ENCODE data around the gene GPC5. TPM values are rescaled to one million over a fixed set of nuclear protein-coding genes. Genes with fewer than 3 reads are reported as not detected.

Gene GPC5
- total and polyA plus RNA-seq, 7 experiments from 2014 or later, result 0.10 to 0.38 TPM; not detected in 5

DNA sequence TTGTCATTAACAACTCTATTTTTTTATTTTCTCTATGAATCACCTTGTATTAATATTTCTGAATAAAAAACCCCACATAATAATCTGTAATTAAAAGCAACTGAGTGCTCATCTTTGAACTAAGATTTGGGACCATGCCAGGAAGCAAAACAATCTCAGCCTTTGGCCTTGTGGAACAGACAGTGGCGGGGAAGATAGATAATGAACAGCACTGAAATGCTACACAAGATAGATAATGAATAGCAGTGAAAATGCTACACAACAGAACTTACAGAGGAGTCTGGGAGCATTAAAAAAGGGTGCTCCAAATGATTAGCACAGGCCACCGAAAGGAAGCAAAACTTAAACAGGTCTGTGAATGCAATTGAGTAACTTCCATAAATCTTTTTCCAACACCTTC is 134.9 kb downstream of the GPC5 start:
- Mint-ChIP-seq H3K27ac (no peak overlapping the region), H3K4me3 (no peak overlapping the region), H3K9me3 (peaks cover 0 to 7% (median 0%) of the 10 kb centered on the region in 11 donors), H3K36me3 (peaks cover 0 to 3% (median 0%) of the 10 kb centered on the region in 5 donors), H3K27me3 (peaks cover 0 to 18% (median 6%) of the 10 kb centered on the region in 5 donors), H3K4me1 (no peaks in the 10 kb centered on the region)
- no peak for ATAC-seq
- CTCF ChIA-PET, result no interaction called here
- H3K4me1 ChIP-seq (ENCODE audit: control insufficient read depth in 2 of 2, insufficient read depth in 2 of 2, low read length in 2 of 2), result no peaks in the 10 kb centered on the region
- H3K27me3 ChIP-seq (ENCODE audit: control insufficient read depth in 2 of 2, insufficient read depth in 2 of 2, low read length in 2 of 2), result no peaks in the 10 kb centered on the region
- no peaks in the 10 kb centered on the region for H3K9me3 ChIP-seq (ENCODE audit: control insufficient read depth in 2 of 3, low read length in 3 of 3)
- H3K4me3 ChIP-seq (ENCODE audit: low read length), result no peak overlapping the region
- no peak for DNase-seq
- intact Hi-C loops (cut with micrococcal nuclease), result no loop called here
- no peak overlapping the region for H3K27ac ChIP-seq (ENCODE audit: low read depth, low read length)
- POLR2A ChIA-PET, result no interaction called here
- H3K36me3 ChIP-seq (ENCODE audit: control insufficient read depth in 2 of 3, insufficient read depth in 3 of 3, low read length in 3 of 3), result no peaks in the 10 kb centered on the region

DNA sequence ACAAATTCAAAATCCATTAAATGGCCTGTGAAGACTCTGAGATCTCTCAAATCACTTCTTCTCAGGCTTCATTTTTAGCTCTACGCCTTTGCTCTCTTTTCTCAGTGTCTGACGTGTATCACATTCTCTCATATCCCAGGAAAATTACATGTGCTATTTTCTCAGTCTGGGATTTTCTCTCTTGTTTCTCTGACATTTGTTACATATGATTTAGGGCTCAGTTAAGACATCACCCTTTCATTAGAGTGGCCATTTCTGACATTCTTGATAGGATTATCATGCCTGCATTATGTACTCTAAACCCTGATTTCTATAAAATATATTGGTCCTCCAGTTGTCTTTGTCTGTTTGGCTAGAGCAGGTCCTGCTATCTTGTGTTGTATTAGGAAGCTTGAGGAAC is 136.6 kb downstream of the GPC5 start:
- H3K4me1 Mint-ChIP-seq, result no peaks in the 10 kb centered on the region
- peaks cover 0 to 15% (median 6%) of the 10 kb centered on the region in 5 donors for H3K27me3 Mint-ChIP-seq
- H3K27ac ChIP-seq (ENCODE audit: low read depth, low read length), result no peak overlapping the region
- no peak overlapping the region for H3K4me3 Mint-ChIP-seq
- H3K36me3 ChIP-seq (ENCODE audit: control insufficient read depth in 2 of 3, insufficient read depth in 3 of 3, low read length in 3 of 3), result no peaks in the 10 kb centered on the region
- no peak overlapping the region for H3K4me3 ChIP-seq (ENCODE audit: low read length)
- H3K9me3 Mint-ChIP-seq, result peaks cover 0 to 4% (median 0%) of the 10 kb centered on the region in 11 donors
- ChIA-PET CTCF (no interaction called here), POLR2A (no interaction called here)
- DNase-seq, result no peak
- H3K9me3 ChIP-seq (ENCODE audit: control insufficient read depth in 2 of 3, low read length in 3 of 3), result no peaks in the 10 kb centered on the region
- ATAC-seq, result no peak
- no peaks in the 10 kb centered on the region for H3K27me3 ChIP-seq (ENCODE audit: control insufficient read depth in 2 of 2, insufficient read depth in 2 of 2, low read length in 2 of 2)
- no peak overlapping the region for H3K27ac Mint-ChIP-seq
- intact Hi-C loops (cut with micrococcal nuclease), result no loop called here
- no peaks in the 10 kb centered on the region for H3K36me3 Mint-ChIP-seq
- H3K4me1 ChIP-seq (ENCODE audit: control insufficient read depth in 2 of 2, insufficient read depth in 2 of 2, low read length in 2 of 2), result no peaks in the 10 kb centered on the region

DNA sequence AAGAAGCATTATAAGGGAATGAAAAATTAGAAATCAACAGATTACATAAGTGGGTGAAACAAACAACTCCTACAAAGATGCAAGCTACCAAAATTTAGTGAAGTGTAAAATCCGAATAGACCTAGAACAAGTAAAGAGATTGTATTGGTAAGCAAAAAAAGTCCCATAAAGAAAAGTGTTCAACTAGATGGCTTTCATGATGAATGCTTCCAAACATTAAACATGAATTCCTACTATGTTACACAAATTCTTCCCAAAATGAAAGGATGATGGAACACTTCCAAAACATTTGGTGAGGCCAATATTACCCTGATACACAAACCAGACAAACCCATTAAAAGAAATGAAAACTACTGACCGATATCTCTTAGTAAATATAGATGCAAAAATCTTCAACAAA is 139.0 kb downstream of the GPC5 start:
- ATAC-seq, result no peak
- intact Hi-C loops (cut with micrococcal nuclease), result no loop called here
- H3K4me1 Mint-ChIP-seq, result no peaks in the 10 kb centered on the region
- Histone ChIP-seq H3K36me3 (ENCODE audit: control insufficient read depth in 2 of 3, insufficient read depth in 3 of 3, low read length in 3 of 3) (no peaks in the 10 kb centered on the region), H3K4me1 (ENCODE audit: control insufficient read depth in 2 of 2, insufficient read depth in 2 of 2, low read length in 2 of 2) (no peaks in the 10 kb centered on the region), H3K27me3 (ENCODE audit: control insufficient read depth in 2 of 2, insufficient read depth in 2 of 2, low read length in 2 of 2) (no peaks in the 10 kb centered on the region), H3K4me3 (ENCODE audit: low read length) (no peak overlapping the region), H3K9me3 (ENCODE audit: control insufficient read depth in 2 of 3, low read length in 3 of 3) (no peaks in the 10 kb centered on the region), H3K27ac (ENCODE audit: low read depth, low read length) (no peak overlapping the region)
- H3K9me3 Mint-ChIP-seq, result peaks cover 0 to 4% (median 0%) of the 10 kb centered on the region in 11 donors
- no peak overlapping the region for H3K4me3 Mint-ChIP-seq
- POLR2A ChIA-PET, result no interaction called here
- no peaks in the 10 kb centered on the region for H3K36me3 Mint-ChIP-seq
- no peak overlapping the region for H3K27ac Mint-ChIP-seq
- CTCF ChIA-PET, result no interaction called here
- DNase-seq, result no peak
- peaks cover 0 to 15% (median 3%) of the 10 kb centered on the region in 5 donors for H3K27me3 Mint-ChIP-seq

DNA sequence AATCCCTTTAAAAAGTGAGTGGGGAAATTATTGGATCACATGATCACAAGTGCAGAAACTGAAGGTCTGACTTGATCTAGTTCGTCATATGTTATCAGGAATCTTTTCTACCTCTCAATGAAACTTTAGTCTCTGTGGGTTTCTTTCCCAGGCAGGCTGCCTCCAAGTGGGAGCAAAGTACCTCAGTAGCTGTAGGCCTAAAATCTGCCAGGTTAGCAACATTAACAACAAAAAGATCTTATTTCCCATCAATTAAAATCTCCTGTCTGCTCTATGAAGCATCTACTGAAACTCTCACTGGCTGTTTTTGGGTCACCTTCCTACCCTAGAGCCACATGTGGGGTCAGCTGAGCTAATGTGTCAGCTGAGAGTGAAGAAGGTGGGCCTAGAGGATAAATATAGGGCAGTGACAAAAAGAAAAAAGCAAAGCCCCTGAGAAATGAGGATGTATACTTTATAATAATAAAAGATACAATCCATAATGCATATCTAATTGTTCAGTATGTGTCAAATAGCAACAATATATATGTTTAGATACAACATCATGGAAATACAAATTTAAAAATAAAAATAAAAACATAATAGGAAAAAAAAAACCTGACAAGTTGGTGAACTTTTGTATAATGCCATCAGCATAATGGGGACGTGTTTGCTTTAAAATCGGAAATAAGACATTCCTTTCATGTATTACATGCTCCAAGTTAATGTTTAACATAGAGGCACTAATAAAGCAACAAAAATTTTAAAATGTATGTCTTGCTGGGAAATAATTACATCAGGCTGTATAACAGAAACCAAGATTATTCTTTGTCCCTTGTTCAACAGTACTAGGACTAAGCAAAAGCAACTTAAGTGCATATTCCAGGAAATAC is 141.1 kb downstream of the GPC5 start:
- ChIA-PET POLR2A (no interaction called here), CTCF (no interaction called here)
- no peak for DNase-seq
- H3K36me3 Mint-ChIP-seq, result no peaks in the 10 kb centered on the region
- peaks cover 0 to 4% (median 0%) of the 10 kb centered on the region in 11 donors for H3K9me3 Mint-ChIP-seq
- no peak for ATAC-seq
- Histone ChIP-seq H3K27me3 (ENCODE audit: control insufficient read depth in 2 of 2, insufficient read depth in 2 of 2, low read length in 2 of 2) (no peaks in the 10 kb centered on the region), H3K9me3 (ENCODE audit: control insufficient read depth in 2 of 3, low read length in 3 of 3) (no peaks in the 10 kb centered on the region), H3K27ac (ENCODE audit: low read depth, low read length) (no peak overlapping the region), H3K4me1 (ENCODE audit: control insufficient read depth in 2 of 2, insufficient read depth in 2 of 2, low read length in 2 of 2) (no peaks in the 10 kb centered on the region), H3K36me3 (ENCODE audit: control insufficient read depth in 2 of 3, insufficient read depth in 3 of 3, low read length in 3 of 3) (no peaks in the 10 kb centered on the region), H3K4me3 (ENCODE audit: low read length) (no peak overlapping the region)
- H3K4me3 Mint-ChIP-seq, result no peak overlapping the region
- H3K27ac Mint-ChIP-seq, result no peak overlapping the region
- intact Hi-C loops (cut with micrococcal nuclease), result no loop called here
- peaks cover 0 to 9% (median 0%) of the 10 kb centered on the region in 5 donors for H3K27me3 Mint-ChIP-seq
- H3K4me1 Mint-ChIP-seq, result no peaks in the 10 kb centered on the region

DNA sequence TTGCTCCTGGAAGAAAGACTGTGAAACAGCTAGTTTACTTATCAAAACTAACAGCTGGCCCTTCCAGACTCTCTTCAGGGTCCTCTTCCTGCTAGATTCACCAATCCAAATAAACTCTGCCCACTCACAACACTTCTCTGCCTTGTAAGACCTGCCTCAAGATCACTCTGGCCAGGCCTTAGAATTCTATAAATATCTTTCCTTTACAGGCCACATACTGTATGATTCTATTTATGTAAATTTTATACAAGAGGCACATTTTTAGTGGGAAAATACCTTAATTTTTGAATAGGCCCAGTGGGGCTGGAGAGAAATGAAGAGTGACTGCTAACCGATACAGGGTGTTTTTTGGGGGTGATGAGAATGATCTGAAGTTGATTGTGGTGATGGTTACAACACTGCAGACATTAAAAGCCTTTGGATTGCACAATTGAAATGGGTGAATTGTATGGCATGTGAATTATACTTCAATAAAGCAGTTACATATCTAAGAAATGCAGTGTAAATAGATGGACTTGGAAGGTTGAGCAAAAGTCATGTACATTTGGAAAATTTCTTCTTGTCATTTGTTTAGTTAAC is 141.8 kb downstream of the GPC5 start:
- no peak for ATAC-seq
- Mint-ChIP-seq H3K4me3 (no peak overlapping the region), H3K9me3 (no peaks in the 10 kb centered on the region), H3K27ac (no peak overlapping the region), H3K36me3 (no peaks in the 10 kb centered on the region), H3K27me3 (peaks cover 0 to 2% (median 0%) of the 10 kb centered on the region in 5 donors), H3K4me1 (no peaks in the 10 kb centered on the region)
- CTCF ChIA-PET, result no interaction called here
- no peaks in the 10 kb centered on the region for H3K9me3 ChIP-seq (ENCODE audit: control insufficient read depth in 2 of 3, low read length in 3 of 3)
- POLR2A ChIA-PET, result no interaction called here
- DNase-seq, result no peak
- H3K4me3 ChIP-seq (ENCODE audit: low read length), result no peak overlapping the region
- no peaks in the 10 kb centered on the region for H3K4me1 ChIP-seq (ENCODE audit: control insufficient read depth in 2 of 2, insufficient read depth in 2 of 2, low read length in 2 of 2)
- no peak overlapping the region for H3K27ac ChIP-seq (ENCODE audit: low read depth, low read length)
- H3K27me3 ChIP-seq (ENCODE audit: control insufficient read depth in 2 of 2, insufficient read depth in 2 of 2, low read length in 2 of 2), result no peaks in the 10 kb centered on the region
- intact Hi-C loops (cut with micrococcal nuclease), result no loop called here
- H3K36me3 ChIP-seq (ENCODE audit: control insufficient read depth in 2 of 3, insufficient read depth in 3 of 3, low read length in 3 of 3), result no peaks in the 10 kb centered on the region

DNA sequence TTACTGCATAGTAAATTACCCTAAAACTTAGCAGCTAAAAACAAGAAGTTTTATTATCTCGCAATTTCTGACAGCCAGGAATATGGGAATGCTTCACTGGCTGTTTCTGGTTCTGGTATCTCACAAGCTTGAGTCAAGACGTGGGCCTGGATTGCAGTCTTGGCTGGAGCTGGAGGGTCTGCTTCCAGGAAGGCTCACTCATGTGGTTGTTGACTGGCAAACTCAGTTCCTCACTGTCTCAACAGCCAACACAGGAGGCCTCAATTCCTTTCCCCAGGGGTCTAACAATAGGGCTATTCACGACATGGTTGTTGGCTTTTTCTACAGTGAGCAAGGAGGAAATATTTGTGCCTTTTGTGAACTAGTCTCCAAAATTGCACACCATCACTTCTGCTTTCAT is 146.3 kb downstream of the GPC5 start:
- Mint-ChIP-seq H3K4me3 (no peak overlapping the region), H3K27ac (no peak overlapping the region), H3K9me3 (peaks cover 0 to 8% (median 0%) of the 10 kb centered on the region in 11 donors), H3K27me3 (peaks cover 0 to 7% (median 0%) of the 10 kb centered on the region in 5 donors), H3K36me3 (no peaks in the 10 kb centered on the region), H3K4me1 (no peaks in the 10 kb centered on the region)
- Histone ChIP-seq H3K27me3 (ENCODE audit: control insufficient read depth in 2 of 2, insufficient read depth in 2 of 2, low read length in 2 of 2) (no peaks in the 10 kb centered on the region), H3K4me3 (ENCODE audit: low read length) (no peak overlapping the region), H3K36me3 (ENCODE audit: control insufficient read depth in 2 of 3, insufficient read depth in 3 of 3, low read length in 3 of 3) (no peaks in the 10 kb centered on the region), H3K9me3 (ENCODE audit: control insufficient read depth in 2 of 3, low read length in 3 of 3) (no peaks in the 10 kb centered on the region), H3K27ac (ENCODE audit: low read depth, low read length) (no peak overlapping the region), H3K4me1 (ENCODE audit: control insufficient read depth in 2 of 2, insufficient read depth in 2 of 2, low read length in 2 of 2) (no peaks in the 10 kb centered on the region)
- no peak for ATAC-seq
- ChIA-PET CTCF (no interaction called here), POLR2A (no interaction called here)
- DNase-seq, result no peak
- intact Hi-C loops (cut with micrococcal nuclease), result no loop called here

DNA sequence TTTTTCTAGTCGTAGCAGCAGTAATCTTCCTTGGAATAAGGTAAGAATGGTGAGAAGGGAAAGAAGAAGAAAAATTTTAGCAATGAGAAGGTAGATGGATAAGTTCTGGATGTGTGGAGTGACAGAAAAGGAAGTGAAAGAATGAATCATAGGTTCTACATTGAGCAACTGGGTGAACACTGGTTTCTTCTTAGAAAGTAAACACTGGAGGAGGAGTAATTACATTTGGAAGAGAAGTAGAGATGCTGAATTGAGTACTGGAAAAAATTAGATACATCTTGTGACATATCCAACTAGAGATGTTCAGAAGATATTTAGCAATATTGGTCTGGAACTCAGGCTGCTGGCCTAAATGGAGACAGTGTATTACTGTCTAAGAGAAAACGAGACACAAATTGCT is 148.5 kb downstream of the GPC5 start:
- H3K9me3 Mint-ChIP-seq, result peaks cover 0 to 18% (median 6%) of the 10 kb centered on the region in 11 donors
- no peaks in the 10 kb centered on the region for H3K36me3 Mint-ChIP-seq
- no peaks in the 10 kb centered on the region for H3K9me3 ChIP-seq (ENCODE audit: control insufficient read depth in 2 of 3, low read length in 3 of 3)
- no peak for ATAC-seq
- intact Hi-C loops (cut with micrococcal nuclease), result no loop called here
- no peak overlapping the region for H3K27ac Mint-ChIP-seq
- H3K4me1 Mint-ChIP-seq, result no peaks in the 10 kb centered on the region
- CTCF ChIA-PET, result no interaction called here
- no peaks in the 10 kb centered on the region for H3K4me1 ChIP-seq (ENCODE audit: control insufficient read depth in 2 of 2, insufficient read depth in 2 of 2, low read length in 2 of 2)
- no peak overlapping the region for H3K27ac ChIP-seq (ENCODE audit: low read depth, low read length)
- DNase-seq, result no peak
- H3K27me3 ChIP-seq (ENCODE audit: control insufficient read depth in 2 of 2, insufficient read depth in 2 of 2, low read length in 2 of 2), result no peaks in the 10 kb centered on the region
- H3K4me3 Mint-ChIP-seq, result no peak overlapping the region
- POLR2A ChIA-PET, result no interaction called here
- H3K27me3 Mint-ChIP-seq, result peaks cover 0 to 7% (median 0%) of the 10 kb centered on the region in 5 donors
- H3K36me3 ChIP-seq (ENCODE audit: control insufficient read depth in 2 of 3, insufficient read depth in 3 of 3, low read length in 3 of 3), result no peaks in the 10 kb centered on the region
- no peak overlapping the region for H3K4me3 ChIP-seq (ENCODE audit: low read length)
